GM23248 (cell line): ENCODE data around the gene ARIH2. TPM values are rescaled to one million over a fixed set of nuclear protein-coding genes. Genes with fewer than 3 reads are reported as not detected.
A peak's percentile ranks its signal among the peaks of the same experiment; 100 is the strongest.

Experiments
- DNase-seq: peaks from one replicate; pipeline ENCODE4 v3.0.0-alpha.2; 2015
- H2AFZ ChIP-seq: fragments of 200-600 bp; sonication (generic); 2 replicates; pipeline ENCODE4 v1.6.1; 2016; ENCODE audit warnings: antibody characterized with exemption
- H3F3A ChIP-seq: fragments of 200-600 bp; sonication (generic); 2 replicates; pipeline ENCODE4 v1.6.1; 2016; ENCODE audit warnings: mild to moderate bottlenecking, antibody characterized with exemption, mixed run types; ENCODE audit not compliant: insufficient read depth
- H3K27ac ChIP-seq: fragments of 200-600 bp; sonication (generic); 2 replicates; pipeline ENCODE4 v1.5.1; 2016; ENCODE audit warnings: mild to moderate bottlenecking
- H3K27me3 ChIP-seq: fragments of 200-600 bp; sonication (generic); replicated peaks from 2 replicates; pipeline ENCODE4 v1.6.1; 2016; ENCODE audit warnings: mild to moderate bottlenecking; ENCODE audit not compliant: insufficient read depth
- H3K36me3 ChIP-seq: fragments of 200-600 bp; sonication (generic); 2 replicates; pipeline ENCODE4 v1.6.1; 2016; ENCODE audit warnings: low read depth, mild to moderate bottlenecking
- H3K4me1 ChIP-seq: fragments of 200-600 bp; sonication (generic); 2 replicates; pipeline ENCODE4 v1.6.1; 2016; ENCODE audit warnings: mild to moderate bottlenecking; ENCODE audit not compliant: insufficient read depth
- H3K4me2 ChIP-seq: fragments of 200-600 bp; sonication (generic); one replicate; pipeline ENCODE4 v1.6.1; 2016; ENCODE audit warnings: mild to moderate bottlenecking; ENCODE audit not compliant: unreplicated experiment
- H3K4me3 ChIP-seq: fragments of 200-600 bp; sonication (generic); 2 replicates; pipeline ENCODE4 v1.5.1; 2016; ENCODE audit warnings: mild to moderate bottlenecking
- H3K79me2 ChIP-seq: fragments of 200-600 bp; sonication (generic); 2 replicates; pipeline ENCODE4 v1.6.1; 2016; ENCODE audit warnings: mild to moderate bottlenecking; ENCODE audit not compliant: insufficient read depth
- H3K9ac ChIP-seq: fragments of 200-600 bp; sonication (generic); 2 replicates; pipeline ENCODE4 v1.6.1; 2016; ENCODE audit warnings: mild to moderate bottlenecking
- H3K9me2 ChIP-seq: fragments of 200-600 bp; sonication (generic); 2 replicates; pipeline ENCODE4 v1.6.1; 2016; ENCODE audit warnings: mixed run types, mild to moderate bottlenecking, moderate library complexity; ENCODE audit not compliant: insufficient read depth
- H3K9me3 ChIP-seq: fragments of 200-600 bp; sonication (generic); one replicate; pipeline ENCODE4 v1.6.1; 2017; ENCODE audit warnings: low read depth
- H4K20me1 ChIP-seq: fragments of 200-600 bp; sonication (generic); 2 replicates; pipeline ENCODE4 v1.6.0; 2016; ENCODE audit not compliant: insufficient read depth
- EZH2 ChIP-seq: fragments of 200-600 bp; sonication (generic); IDR thresholded peaks from 2 replicates; pipeline ENCODE4 v1.6.1; 2018; ENCODE audit warnings: antibody characterized with exemption, mild to moderate bottlenecking; ENCODE audit not compliant: insufficient read depth, poor library complexity, severe bottlenecking
- EZH2phosphoT487 ChIP-seq: fragments of 200-600 bp; sonication (generic); IDR thresholded peaks from 2 replicates; pipeline ENCODE4 v1.6.1; 2018; ENCODE audit warnings: antibody characterized with exemption, moderate library complexity, mild to moderate bottlenecking, low read depth; ENCODE audit not compliant: insufficient read depth
- WGBS, 2 experiments: methylation state at CpG; one replicate each; pipeline ENCODE4 v1.1.6; 2015 to 2017; ENCODE audit warnings: low lambda C conversion rate in 2 of 2, low coverage in 1 of 2; ENCODE audit errors: missing lambda C conversion rate in 2 of 2; 5-methylcytosine and 5-hydroxymethylcytosine counted together
- in situ Hi-C: fragments of 300-500 bp; cut with MboI; formaldehyde crosslinking; loops from 2 replicates; pipeline ENCODE4 v1.15.0; 2020
- polyA plus RNA-seq: library from polyadenylated mRNA; unstranded; fragments of >200 nt; fragmentation: Nextera tagmentation; extraction: Ambion mirVana; gene quantifications from 2 replicates; pipeline ENCODE4 v1.2.1, GENCODE V29; 2016
- total RNA-seq: library from RNA; depleted of rRNA; stranded (reverse); fragments of >200 nt; shearing (Covaris generic); gene quantifications from 2 replicates; pipeline ENCODE4 v1.2.3, GENCODE V29; 2014

ARIH2 gene
- total and polyA plus RNA-seq, 2 experiments from 2014 or later: 59.7 to 102 TPM

GRCh38 chr3:48997714-48998637 lies 79.3 kb downstream of the ARIH2 start:
- Histone ChIP-seq H3K9me3 (no peaks in the 10 kb centered on the region), H2AFZ (no peak overlapping the region), H3K9me2 (no peaks in the 10 kb centered on the region), H3K4me3 (no peak overlapping the region), H4K20me1 (no peaks in the 10 kb centered on the region), H3K27me3 (no peaks in the 10 kb centered on the region), H3K79me2 (peaks cover 33% of the 10 kb centered on the region), H3K27ac (no peak overlapping the region), H3K9ac (no peak overlapping the region), H3K36me3 (no peaks in the 10 kb centered on the region), H3F3A (no peaks in the 10 kb centered on the region), H3K4me2 (no peak overlapping the region), H3K4me1 (no peaks in the 10 kb centered on the region)
- in situ Hi-C loops: no loop called here
- WGBS, 2 experiments: 74 to 79% methylated on average over 16 to 20 of the region's 20 CpGs
- TF ChIP-seq EZH2 (no peak), EZH2phosphoT487 (no peak)
- DNase-seq: no peak

- TF ChIP-seq EZH2 (no peak), EZH2phosphoT487 (no peak)
- Histone ChIP-seq H3K4me1 (no peaks in the 10 kb centered on the region), H3K9me3 (no peaks in the 10 kb centered on the region), H3K9ac (no peak overlapping the region), H2AFZ (no peak overlapping the region), H3K27me3 (no peaks in the 10 kb centered on the region), H4K20me1 (no peaks in the 10 kb centered on the region), H3F3A (no peaks in the 10 kb centered on the region), H3K9me2 (no peaks in the 10 kb centered on the region), H3K36me3 (no peaks in the 10 kb centered on the region), H3K4me2 (no peak overlapping the region), H3K27ac (no peak overlapping the region), H3K79me2 (peaks cover 20% of the 10 kb centered on the region), H3K4me3 (no peak overlapping the region)
- in situ Hi-C loops: no loop called here
- DNase-seq: no peak
- WGBS, 2 experiments: 84 to 89% methylated on average over 8 of the region's 8 CpGs
These were observed 80.6 kb downstream of the ARIH2 start for GRCh38 chr3:48999085-48999858.

- no peaks in the 10 kb centered on the region for H4K20me1 ChIP-seq
- peaks cover 12% of the 10 kb centered on the region for H3K79me2 ChIP-seq
- H3K4me3 ChIP-seq: no peak overlapping the region
- 86 to 92% methylated on average over 6 of the region's 6 CpGs for WGBS, 2 experiments
- no peaks in the 10 kb centered on the region for H3F3A ChIP-seq
- H3K4me2 ChIP-seq: no peak overlapping the region
- H3K9ac ChIP-seq: no peak overlapping the region
- no peak overlapping the region for H2AFZ ChIP-seq
- no peaks in the 10 kb centered on the region for H3K36me3 ChIP-seq
- H3K4me1 ChIP-seq: no peaks in the 10 kb centered on the region
- no peaks in the 10 kb centered on the region for H3K9me3 ChIP-seq
- no peak overlapping the region for H3K27ac ChIP-seq
- in situ Hi-C loops: no loop called here
- H3K27me3 ChIP-seq: no peaks in the 10 kb centered on the region
- H3K9me2 ChIP-seq: no peaks in the 10 kb centered on the region
- TF ChIP-seq EZH2 (no peak), EZH2phosphoT487 (no peak)
- no peak for DNase-seq
These were observed 82.5 kb downstream of the ARIH2 start for GRCh38 chr3:49001155-49001554.

- Histone ChIP-seq H3K9ac (no peak overlapping the region), H4K20me1 (no peaks in the 10 kb centered on the region), H3K9me3 (no peaks in the 10 kb centered on the region), H3K79me2 (peaks cover 33% of the 10 kb centered on the region), H3K9me2 (no peaks in the 10 kb centered on the region), H3K4me1 (0 out of 2 replicates have a peak, but pooled peaks cover 11% of the 10 kb centered on the region), H2AFZ (no peak overlapping the region), H3K4me2 (no peak overlapping the region), H3K27ac (no peak overlapping the region), H3K4me3 (no peak overlapping the region), H3K36me3 (no peaks in the 10 kb centered on the region), H3K27me3 (no peaks in the 10 kb centered on the region), H3F3A (peaks cover 5% of the 10 kb centered on the region; the same call in 1 of the 2 replicates)
- TF ChIP-seq EZH2phosphoT487: no peak
- no peak for TF ChIP-seq EZH2
- 78 to 79% methylated on average over 16 of the region's 16 CpGs for WGBS, 2 experiments
- in situ Hi-C loops: no loop called here
- peak; percentile 27 for DNase-seq
These were observed 86.0 kb downstream of the ARIH2 start for GRCh38 chr3:49004352-49005302.
